ENCODE measurements around the gene SLC25A17. TPM values are rescaled to one million over a fixed set of nuclear protein-coding genes. Genes with fewer than 3 reads are reported as not detected.
A peak's percentile ranks its signal among the peaks of the same experiment; 100 is the strongest.

SLC25A17 gene
- total and polyA plus RNA-seq, 11 donors, result 2.3 to 9.6 (median 4.0) TPM

DNA sequence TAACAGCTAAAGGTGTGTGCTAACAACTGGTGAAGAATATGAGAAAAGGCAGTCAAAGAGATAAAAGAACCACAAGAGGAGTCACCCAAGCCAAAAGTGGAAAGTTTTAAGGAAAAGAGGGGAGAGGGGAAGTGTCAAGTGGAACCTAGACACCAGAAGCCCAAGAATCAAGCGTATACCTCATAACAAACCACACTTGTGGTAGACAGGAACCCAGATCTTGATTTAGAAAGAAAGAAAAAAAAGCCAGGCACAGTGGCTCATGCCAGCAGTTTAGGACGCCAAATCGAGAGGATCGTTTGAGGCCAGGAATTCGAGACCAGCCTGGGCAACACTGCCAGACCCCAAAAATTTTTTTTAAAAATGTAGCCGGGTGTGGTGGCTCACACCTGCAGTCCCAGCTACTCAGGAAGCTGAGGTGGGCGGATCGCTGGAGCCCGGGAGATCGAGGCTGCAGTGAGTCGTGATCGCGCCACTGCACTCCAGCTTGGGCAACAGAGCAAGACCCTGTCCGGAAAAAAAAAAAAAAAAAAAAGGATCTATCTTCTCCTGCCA lies 877 bp downstream of the SLC25A17 start:
- peak overlapping the region; percentile 57 to 99 (median 82) for H3K4me3 ChIP-seq
- no peaks in the 10 kb centered on the region for H3K27me3 ChIP-seq
- ATAC-seq (no peak), DNase-seq (no peak)
- no peak for TF ChIP-seq POLR2A (IDR thresholded peaks at IDR 0.05)
- TF ChIP-seq, protein P1, sequence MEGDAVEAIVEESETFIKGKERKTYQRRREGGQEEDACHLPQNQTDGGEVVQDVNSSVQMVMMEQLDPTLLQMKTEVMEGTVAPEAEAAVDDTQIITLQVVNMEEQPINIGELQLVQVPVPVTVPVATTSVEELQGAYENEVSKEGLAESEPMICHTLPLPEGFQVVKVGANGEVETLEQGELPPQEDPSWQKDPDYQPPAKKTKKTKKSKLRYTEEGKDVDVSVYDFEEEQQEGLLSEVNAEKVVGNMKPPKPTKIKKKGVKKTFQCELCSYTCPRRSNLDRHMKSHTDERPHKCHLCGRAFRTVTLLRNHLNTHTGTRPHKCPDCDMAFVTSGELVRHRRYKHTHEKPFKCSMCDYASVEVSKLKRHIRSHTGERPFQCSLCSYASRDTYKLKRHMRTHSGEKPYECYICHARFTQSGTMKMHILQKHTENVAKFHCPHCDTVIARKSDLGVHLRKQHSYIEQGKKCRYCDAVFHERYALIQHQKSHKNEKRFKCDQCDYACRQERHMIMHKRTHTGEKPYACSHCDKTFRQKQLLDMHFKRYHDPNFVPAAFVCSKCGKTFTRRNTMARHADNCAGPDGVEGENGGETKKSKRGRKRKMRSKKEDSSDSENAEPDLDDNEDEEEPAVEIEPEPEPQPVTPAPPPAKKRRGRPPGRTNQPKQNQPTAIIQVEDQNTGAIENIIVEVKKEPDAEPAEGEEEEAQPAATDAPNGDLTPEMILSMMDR (IDR thresholded peaks at IDR 0.05), result no peak
- H3K36me3 ChIP-seq, result peaks cover 0 to 13% (median 9%) of the 10 kb centered on the region in 9 donors
- H3K27ac ChIP-seq, result no peak overlapping the region
- H3K4me1 ChIP-seq, result peaks cover 0 to 27% (median 19%) of the 10 kb centered on the region in 12 donors
- intact Hi-C loops (cut with DNase I), result loop anchor here in 3 of 10 donors (2.0 to 5.0 kb wide), 2 partner anchors 34 to 39 kb away; partner anchors contain the start of genes ST13 (in 2 of the 3) and XPNPEP3 (in 2 of the 3)
- H3K9me3 ChIP-seq, result no peaks in the 10 kb centered on the region
- 37 to 44% (median 42%) methylated on average over 14 of the region's 14 CpGs for WGBS, 4 donors

DNA sequence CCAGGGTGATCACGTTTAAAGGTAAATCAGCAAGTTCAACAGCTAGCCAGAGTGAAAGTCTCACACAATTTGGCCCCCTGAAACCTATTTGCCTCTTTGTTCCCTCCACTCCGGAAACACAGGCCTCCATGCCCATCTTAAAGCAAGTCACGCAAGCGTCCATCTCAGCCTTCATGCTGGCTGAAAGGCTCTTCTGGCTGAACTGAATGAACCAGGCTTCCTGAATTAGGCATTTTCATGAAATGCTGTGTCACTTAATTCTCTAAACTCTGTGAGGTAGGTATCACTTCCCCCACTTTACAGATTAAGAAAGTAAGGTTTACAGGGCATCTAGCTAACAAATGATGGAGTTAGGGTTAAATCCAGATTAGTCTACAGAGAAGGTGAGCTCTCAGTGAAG lies 1.4 kb downstream of the SLC25A17 start:
- intact Hi-C loops (cut with DNase I), result loop anchor here in 3 of 10 donors (2.0 to 5.0 kb wide), 2 partner anchors 35 to 39 kb away; partner anchors contain the start of genes ST13 (in 2 of the 3) and XPNPEP3 (in 2 of the 3)
- WGBS, 4 donors, result 89 to 95% (median 95%) methylated on average over 4 of the region's 4 CpGs
- Histone ChIP-seq H3K36me3 (peaks cover 0 to 11% (median 4%) of the 10 kb centered on the region in 9 donors), H3K27ac (no peak overlapping the region), H3K9me3 (no peaks in the 10 kb centered on the region), H3K4me1 (peaks cover 0 to 27% (median 19%) of the 10 kb centered on the region in 12 donors), H3K27me3 (no peaks in the 10 kb centered on the region), H3K4me3 (peak overlapping the region in 4 of 12 donors; percentile 64 to 99 (median 94))
- DNase-seq (no peak), ATAC-seq (no peak)
- TF ChIP-seq POLR2A (IDR thresholded peaks at IDR 0.05), result no peak
- TF ChIP-seq, protein P1 (IDR thresholded peaks at IDR 0.05), result no peak

DNA sequence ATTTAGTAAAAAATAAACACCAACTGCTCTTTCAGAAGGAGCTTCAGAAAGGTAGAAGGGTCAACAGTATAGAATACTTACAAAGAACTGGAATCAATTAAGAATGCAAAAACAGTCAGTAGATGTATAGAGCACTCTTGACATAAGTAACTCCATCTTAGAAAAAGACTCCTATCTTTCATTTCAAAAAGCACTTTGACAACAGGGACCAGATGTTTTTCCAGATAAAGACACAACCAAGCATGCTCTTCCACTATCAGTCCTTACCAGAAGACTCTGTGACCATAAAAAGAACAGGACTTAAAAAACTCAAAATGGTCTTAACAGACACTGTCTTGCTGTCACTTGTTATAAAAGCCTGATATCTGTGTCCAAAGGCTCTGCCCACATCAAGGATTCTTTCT lies 5.2 kb downstream of the SLC25A17 start:
- DNase-seq, result no peak
- no peak for ATAC-seq
- H3K27ac ChIP-seq, result no peak overlapping the region
- peaks cover 0 to 20% (median 12%) of the 10 kb centered on the region in 12 donors for H3K4me1 ChIP-seq
- TF ChIP-seq POLR2A (IDR thresholded peaks at IDR 0.05), result no peak
- TF ChIP-seq, protein P1 (IDR thresholded peaks at IDR 0.05), result no peak
- H3K36me3 ChIP-seq, result peaks cover 0 to 11% (median 0%) of the 10 kb centered on the region in 9 donors
- no peak overlapping the region for H3K4me3 ChIP-seq
- H3K9me3 ChIP-seq, result no peaks in the 10 kb centered on the region
- intact Hi-C loops (cut with DNase I), result no loop called here
- H3K27me3 ChIP-seq, result no peaks in the 10 kb centered on the region

DNA sequence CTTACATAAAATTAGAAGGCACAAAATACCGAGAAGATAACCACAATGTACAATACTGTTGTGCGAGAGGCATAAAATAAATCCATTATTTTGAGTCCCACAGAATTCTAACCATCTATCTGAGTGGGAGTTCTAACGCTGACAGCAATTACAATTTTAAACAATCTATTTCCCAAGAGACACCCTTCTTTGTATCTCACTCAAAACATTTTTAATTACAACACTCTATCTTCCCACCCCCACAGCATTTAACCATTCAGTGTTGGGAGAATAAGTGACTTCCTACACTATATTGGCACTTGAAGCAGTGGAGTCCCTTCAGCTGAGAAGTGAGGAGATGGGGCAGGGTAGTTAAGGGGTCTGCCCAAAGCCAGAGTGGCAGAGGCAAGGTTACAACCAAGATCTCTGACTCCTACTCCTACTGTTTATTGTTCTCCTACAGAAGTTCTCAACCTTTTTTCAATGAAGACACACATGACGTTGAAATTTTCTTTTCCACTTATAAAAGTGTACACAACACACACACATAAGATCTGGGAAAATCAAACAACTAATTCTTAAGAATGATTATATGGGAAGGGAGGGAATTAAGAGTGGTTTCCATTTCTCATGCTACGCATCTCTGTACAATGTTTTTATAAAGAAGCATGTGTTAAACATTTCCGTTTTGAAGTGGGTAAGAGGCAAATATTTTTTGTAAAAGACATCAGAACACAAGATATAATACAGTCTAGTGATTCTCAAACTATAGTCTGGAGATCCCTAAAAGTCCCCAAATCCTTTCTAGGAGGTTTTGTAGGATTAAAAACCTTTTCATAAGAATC lies 10.9 kb downstream of the SLC25A17 start:
- H3K4me1 ChIP-seq, result peaks cover 0 to 5% (median 0%) of the 10 kb centered on the region in 12 donors
- TF ChIP-seq, protein P1 (IDR thresholded peaks at IDR 0.05), result no peak
- no peak for TF ChIP-seq POLR2A (IDR thresholded peaks at IDR 0.05)
- H3K36me3 ChIP-seq, result peaks cover 0 to 7% (median 0%) of the 10 kb centered on the region in 9 donors
- H3K9me3 ChIP-seq, result no peaks in the 10 kb centered on the region
- DNase-seq (no peak), ATAC-seq (no peak)
- no peak overlapping the region for H3K27ac ChIP-seq
- no peak overlapping the region for H3K4me3 ChIP-seq
- intact Hi-C loops (cut with DNase I), result no loop called here
- no peaks in the 10 kb centered on the region for H3K27me3 ChIP-seq
- 65 to 72% (median 68%) methylated on average over 6 of the region's 6 CpGs for WGBS, 4 donors
